ENCODE results near the gene COG3.
"Not testable (repeated sequence)": the region's sequence is repeated elsewhere in the genome, so short reads cannot be mapped to it uniquely, and the experiment has no call there.

The COG3 gene
- 77.1 to 84.8 (median 79.3) reads per million in 3 donors for total RNA-seq

- Histone ChIP-seq H3K4me1 (ENCODE audit: control insufficient read depth, insufficient read depth, low read length, poor library complexity, severe bottlenecking) (peaks cover 15% of the 10 kb centered on the region), H3K4me3 (ENCODE audit: insufficient read depth, low read depth, low read length, poor library complexity, severe bottlenecking) (peak within 1 kb of the TSS; percentile 82), H3K9me3 (ENCODE audit: control insufficient read depth, low read length) (no peaks in the 10 kb centered on the region), H3K27me3 (replicated peaks; ENCODE audit: control insufficient read depth, insufficient read depth, low read length, poor library complexity, severe bottlenecking) (no peaks in the 10 kb centered on the region), H3K36me3 (ENCODE audit: control insufficient read depth, insufficient read depth, low read length) (no peaks in the 10 kb centered on the region), H3K27ac (ENCODE audit: insufficient read depth, low read length, poor library complexity, severe bottlenecking) (peak within 1 kb of the TSS; percentile 86)
- DNase-seq = peak; percentile 93 to 95 (median 95)
These were observed at the start of gene COG3 for GRCh38 chr13:45464687-45465453. Gene COG3 (plus strand): TSS chr13:45464939. CDS start chr13:45465037, 98 bp downstream.

- Histone ChIP-seq H3K27me3 (replicated peaks; ENCODE audit: control insufficient read depth, insufficient read depth, low read length, poor library complexity, severe bottlenecking) (no peaks in the 10 kb centered on the region), H3K27ac (ENCODE audit: insufficient read depth, low read length, poor library complexity, severe bottlenecking) (no peak overlapping the region), H3K4me3 (ENCODE audit: insufficient read depth, low read depth, low read length, poor library complexity, severe bottlenecking) (no peak overlapping the region), H3K4me1 (ENCODE audit: control insufficient read depth, insufficient read depth, low read length, poor library complexity, severe bottlenecking) (peaks cover 7% of the 10 kb centered on the region), H3K36me3 (ENCODE audit: control insufficient read depth, insufficient read depth, low read length) (peaks cover 13% of the 10 kb centered on the region), H3K9me3 (ENCODE audit: control insufficient read depth, low read length) (no peaks in the 10 kb centered on the region)
- no peak for DNase-seq
These were observed 49.6 kb upstream of the COG3 start for GRCh38 chr13:45415112-45415511.

- Histone ChIP-seq H3K4me1 (ENCODE audit: control insufficient read depth, insufficient read depth, low read length, poor library complexity, severe bottlenecking) (peaks cover 7% of the 10 kb centered on the region), H3K4me3 (ENCODE audit: insufficient read depth, low read depth, low read length, poor library complexity, severe bottlenecking) (peak overlapping the region; percentile 87), H3K27me3 (replicated peaks; ENCODE audit: control insufficient read depth, insufficient read depth, low read length, poor library complexity, severe bottlenecking) (no peaks in the 10 kb centered on the region), H3K27ac (ENCODE audit: insufficient read depth, low read length, poor library complexity, severe bottlenecking) (peak overlapping the region; percentile 79), H3K36me3 (ENCODE audit: control insufficient read depth, insufficient read depth, low read length) (no peaks in the 10 kb centered on the region), H3K9me3 (ENCODE audit: control insufficient read depth, low read length) (no peaks in the 10 kb centered on the region)
- DNase-seq = no peak
These were observed 48.1 kb upstream of the COG3 start for GRCh38 chr13:45416516-45417128.

GRCh38 chr13:45417790-45418534 is 46.8 kb upstream of the COG3 start, which contains the start of gene SLC25A30:
Gene SLC25A30 (minus strand): TSS chr13:45418373. CDS start chr13:45411425, 6,948 bp downstream.
- peak within 1 kb of the TSS; percentile 87 for H3K4me3 ChIP-seq (ENCODE audit: insufficient read depth, low read depth, low read length, poor library complexity, severe bottlenecking)
- no peaks in the 10 kb centered on the region for H3K36me3 ChIP-seq (ENCODE audit: control insufficient read depth, insufficient read depth, low read length)
- peak within 1 kb of the TSS; percentile 79 for H3K27ac ChIP-seq (ENCODE audit: insufficient read depth, low read length, poor library complexity, severe bottlenecking)
- H3K27me3 ChIP-seq (replicated peaks; ENCODE audit: control insufficient read depth, insufficient read depth, low read length, poor library complexity, severe bottlenecking) = no peaks in the 10 kb centered on the region
- peak; percentile 79 to 91 (median 88) for DNase-seq
- H3K4me1 ChIP-seq (ENCODE audit: control insufficient read depth, insufficient read depth, low read length, poor library complexity, severe bottlenecking) = peaks cover 7% of the 10 kb centered on the region
- no peaks in the 10 kb centered on the region for H3K9me3 ChIP-seq (ENCODE audit: control insufficient read depth, low read length)

- not testable (repeated sequence) for H3K4me1 ChIP-seq (ENCODE audit: control insufficient read depth, insufficient read depth, low read length, poor library complexity, severe bottlenecking); H3K4me3 ChIP-seq (ENCODE audit: insufficient read depth, low read depth, low read length, poor library complexity, severe bottlenecking); H3K9me3 ChIP-seq (ENCODE audit: control insufficient read depth, low read length); H3K36me3 ChIP-seq (ENCODE audit: control insufficient read depth, insufficient read depth, low read length); DNase-seq; H3K27ac ChIP-seq (ENCODE audit: insufficient read depth, low read length, poor library complexity, severe bottlenecking); H3K27me3 ChIP-seq (replicated peaks; ENCODE audit: control insufficient read depth, insufficient read depth, low read length, poor library complexity, severe bottlenecking)
These were observed 45.4 kb upstream of the COG3 start for GRCh38 chr13:45419389-45419788.

- H3K4me1 ChIP-seq (ENCODE audit: control insufficient read depth, insufficient read depth, low read length, poor library complexity, severe bottlenecking) = peaks cover 7% of the 10 kb centered on the region
- no peak overlapping the region for H3K27ac ChIP-seq (ENCODE audit: insufficient read depth, low read length, poor library complexity, severe bottlenecking)
- H3K27me3 ChIP-seq (replicated peaks; ENCODE audit: control insufficient read depth, insufficient read depth, low read length, poor library complexity, severe bottlenecking) = no peaks in the 10 kb centered on the region
- no peaks in the 10 kb centered on the region for H3K36me3 ChIP-seq (ENCODE audit: control insufficient read depth, insufficient read depth, low read length)
- no peak overlapping the region for H3K4me3 ChIP-seq (ENCODE audit: insufficient read depth, low read depth, low read length, poor library complexity, severe bottlenecking)
- DNase-seq = no peak
- no peaks in the 10 kb centered on the region for H3K9me3 ChIP-seq (ENCODE audit: control insufficient read depth, low read length)
These were observed 44.8 kb upstream of the COG3 start for GRCh38 chr13:45419945-45420344.

GRCh38 chr13:45422731-45423292 is 41.9 kb upstream of the COG3 start:
- Histone ChIP-seq H3K27me3 (replicated peaks; ENCODE audit: control insufficient read depth, insufficient read depth, low read length, poor library complexity, severe bottlenecking) (no peaks in the 10 kb centered on the region), H3K4me1 (ENCODE audit: control insufficient read depth, insufficient read depth, low read length, poor library complexity, severe bottlenecking) (no peaks in the 10 kb centered on the region), H3K4me3 (ENCODE audit: insufficient read depth, low read depth, low read length, poor library complexity, severe bottlenecking) (no peak overlapping the region), H3K36me3 (ENCODE audit: control insufficient read depth, insufficient read depth, low read length) (no peaks in the 10 kb centered on the region), H3K9me3 (ENCODE audit: control insufficient read depth, low read length) (no peaks in the 10 kb centered on the region), H3K27ac (ENCODE audit: insufficient read depth, low read length, poor library complexity, severe bottlenecking) (no peak overlapping the region)
- DNase-seq = no peak

GRCh38 chr13:45426056-45426841 is 38.5 kb upstream of the COG3 start:
- H3K4me1 ChIP-seq (ENCODE audit: control insufficient read depth, insufficient read depth, low read length, poor library complexity, severe bottlenecking); H3K27me3 ChIP-seq (replicated peaks; ENCODE audit: control insufficient read depth, insufficient read depth, low read length, poor library complexity, severe bottlenecking); H3K36me3 ChIP-seq (ENCODE audit: control insufficient read depth, insufficient read depth, low read length); H3K9me3 ChIP-seq (ENCODE audit: control insufficient read depth, low read length); H3K27ac ChIP-seq (ENCODE audit: insufficient read depth, low read length, poor library complexity, severe bottlenecking); H3K4me3 ChIP-seq (ENCODE audit: insufficient read depth, low read depth, low read length, poor library complexity, severe bottlenecking); DNase-seq: not testable (repeated sequence)

- no peak for DNase-seq
- Histone ChIP-seq H3K27me3 (replicated peaks; ENCODE audit: control insufficient read depth, insufficient read depth, low read length, poor library complexity, severe bottlenecking) (no peaks in the 10 kb centered on the region), H3K9me3 (ENCODE audit: control insufficient read depth, low read length) (no peaks in the 10 kb centered on the region), H3K4me1 (ENCODE audit: control insufficient read depth, insufficient read depth, low read length, poor library complexity, severe bottlenecking) (no peaks in the 10 kb centered on the region), H3K36me3 (ENCODE audit: control insufficient read depth, insufficient read depth, low read length) (no peaks in the 10 kb centered on the region), H3K27ac (ENCODE audit: insufficient read depth, low read length, poor library complexity, severe bottlenecking) (no peak overlapping the region), H3K4me3 (ENCODE audit: insufficient read depth, low read depth, low read length, poor library complexity, severe bottlenecking) (no peak overlapping the region)
These were observed 31.9 kb upstream of the COG3 start for GRCh38 chr13:45432737-45433380.
